IPS-20b (cell line): ENCODE measurements around the gene MTTP.
"Not testable (repeated sequence)": the region's sequence is repeated elsewhere in the genome, so short reads cannot be mapped to it uniquely, and the experiment has no call there.

Source experiments
- H3K27ac ChIP-seq: one replicate; pipeline ENCODE4 v1.5.1; 2013; ENCODE audit warnings: low read length
- H3K27me3 ChIP-seq: 2 replicates; pipeline ENCODE4 v1.6.1; 2013; ENCODE audit warnings: mild to moderate bottlenecking, low read length, inconsistent platforms; ENCODE audit not compliant: insufficient read depth
- H3K36me3 ChIP-seq: 2 replicates; pipeline ENCODE4 v1.6.1; 2013; ENCODE audit warnings: low read depth, mild to moderate bottlenecking, inconsistent platforms, low read length, moderate library complexity; ENCODE audit not compliant: insufficient read depth
- H3K4me1 ChIP-seq: 2 replicates; pipeline ENCODE4 v1.6.1; 2013; ENCODE audit warnings: mild to moderate bottlenecking, control low read depth, inconsistent platforms, low read length, moderate library complexity; ENCODE audit not compliant: insufficient read depth
- H3K4me3 ChIP-seq: 2 replicates; pipeline ENCODE4 v1.5.1; 2013; ENCODE audit warnings: mild to moderate bottlenecking, low read length, inconsistent platforms
- H3K9ac ChIP-seq: 2 replicates; pipeline ENCODE4 v1.6.1; 2013; ENCODE audit warnings: low read depth, mild to moderate bottlenecking, inconsistent platforms, low read length, moderate library complexity
- H3K9me3 ChIP-seq: 2 replicates; pipeline ENCODE4 v1.6.1; 2013; ENCODE audit warnings: mild to moderate bottlenecking, low read depth, low read length, inconsistent platforms; ENCODE audit not compliant: insufficient read depth

Gene MTTP

GRCh38 chr4:99574530-99575324, at the start of gene MTTP:
TSS of gene MTTP (plus strand) at chr4:99574824. CDS start at chr4:99574910, 86 bp downstream.
- Histone ChIP-seq H3K27ac (peak within 1 kb of the TSS; percentile 36), H3K9ac (peak within 1 kb of the TSS; percentile 8; the same call in 1 of the 2 replicates), H3K4me3 (peak within 1 kb of the TSS; percentile 45; the same call in 1 of the 2 replicates), H3K4me1 (no peaks in the 10 kb centered on the region; the same call in 1 of the 2 replicates), H3K9me3 (no peaks in the 10 kb centered on the region), H3K36me3 (no peaks in the 10 kb centered on the region), H3K27me3 (no peaks in the 10 kb centered on the region)

GRCh38 chr4:99529228-99529627, 45.4 kb upstream of the MTTP start:
- H3K9me3 ChIP-seq: no peaks in the 10 kb centered on the region
- H3K27ac ChIP-seq: no peak overlapping the region
- no peak overlapping the region for H3K9ac ChIP-seq
- no peaks in the 10 kb centered on the region for H3K4me1 ChIP-seq
- H3K27me3 ChIP-seq: no peaks in the 10 kb centered on the region
- no peak overlapping the region for H3K4me3 ChIP-seq
- no peaks in the 10 kb centered on the region for H3K36me3 ChIP-seq

- Histone ChIP-seq H3K27ac (no peak overlapping the region), H3K4me3 (no peak overlapping the region), H3K27me3 (no peaks in the 10 kb centered on the region), H3K9me3 (no peaks in the 10 kb centered on the region), H3K4me1 (no peaks in the 10 kb centered on the region), H3K36me3 (no peaks in the 10 kb centered on the region), H3K9ac (no peak overlapping the region)
Measured at GRCh38 chr4:99529956-99530355, 44.7 kb upstream of the MTTP start.

GRCh38 chr4:99534699-99535098, 39.9 kb upstream of the MTTP start:
- not testable (repeated sequence) for H3K27ac ChIP-seq, H3K4me1 ChIP-seq, H3K9me3 ChIP-seq, H3K27me3 ChIP-seq, H3K36me3 ChIP-seq, H3K9ac ChIP-seq, H3K4me3 ChIP-seq

- Histone ChIP-seq H3K9me3 (no peaks in the 10 kb centered on the region), H3K36me3 (no peaks in the 10 kb centered on the region), H3K4me1 (no peaks in the 10 kb centered on the region), H3K27me3 (no peaks in the 10 kb centered on the region), H3K4me3 (no peak overlapping the region), H3K27ac (no peak overlapping the region), H3K9ac (no peak overlapping the region)
Measured at GRCh38 chr4:99536271-99536670, 38.4 kb upstream of the MTTP start.

GRCh38 chr4:99536848-99537247, 37.8 kb upstream of the MTTP start:
- H3K27me3 ChIP-seq: no peaks in the 10 kb centered on the region
- H3K9ac ChIP-seq: no peak overlapping the region
- H3K4me3 ChIP-seq: no peak overlapping the region
- H3K27ac ChIP-seq: no peak overlapping the region
- H3K36me3 ChIP-seq: no peaks in the 10 kb centered on the region
- H3K9me3 ChIP-seq: no peaks in the 10 kb centered on the region
- no peaks in the 10 kb centered on the region for H3K4me1 ChIP-seq

GRCh38 chr4:99537674-99538073, 37.0 kb upstream of the MTTP start:
- no peaks in the 10 kb centered on the region for H3K9me3 ChIP-seq
- H3K27me3 ChIP-seq: no peaks in the 10 kb centered on the region
- H3K36me3 ChIP-seq: no peaks in the 10 kb centered on the region
- no peaks in the 10 kb centered on the region for H3K4me1 ChIP-seq
- H3K9ac ChIP-seq: no peak overlapping the region
- H3K4me3 ChIP-seq: no peak overlapping the region
- no peak overlapping the region for H3K27ac ChIP-seq

- H3K36me3 ChIP-seq: no peaks in the 10 kb centered on the region
- no peak overlapping the region for H3K4me3 ChIP-seq
- H3K9ac ChIP-seq: no peak overlapping the region
- no peaks in the 10 kb centered on the region for H3K27me3 ChIP-seq
- H3K4me1 ChIP-seq: no peaks in the 10 kb centered on the region
- H3K9me3 ChIP-seq: no peaks in the 10 kb centered on the region
- H3K27ac ChIP-seq: no peak overlapping the region
Measured at GRCh38 chr4:99540277-99540939, 34.2 kb upstream of the MTTP start.

- Histone ChIP-seq H3K4me1 (no peaks in the 10 kb centered on the region), H3K27ac (no peak overlapping the region), H3K9me3 (no peaks in the 10 kb centered on the region), H3K4me3 (no peak overlapping the region), H3K9ac (no peak overlapping the region), H3K27me3 (no peaks in the 10 kb centered on the region), H3K36me3 (no peaks in the 10 kb centered on the region)
Measured at GRCh38 chr4:99552872-99553271, 21.8 kb upstream of the MTTP start.

GRCh38 chr4:99563310-99564186, 11.1 kb upstream of the MTTP start, which contains the start of gene TRMT10A:
TSS of gene TRMT10A (minus strand) at chr4:99564039. CDS start at chr4:99559338, 4,701 bp downstream.
- H3K27me3 ChIP-seq: no peaks in the 10 kb centered on the region
- H3K9me3 ChIP-seq: no peaks in the 10 kb centered on the region
- no peaks in the 10 kb centered on the region for H3K4me1 ChIP-seq
- peak within 1 kb of the TSS; percentile 97 for H3K4me3 ChIP-seq
- H3K36me3 ChIP-seq: no peaks in the 10 kb centered on the region
- peak within 1 kb of the TSS; percentile 97 for H3K9ac ChIP-seq
- peak within 1 kb of the TSS; percentile 94 for H3K27ac ChIP-seq

- Histone ChIP-seq H3K4me3 (no peak overlapping the region), H3K9me3 (no peaks in the 10 kb centered on the region), H3K27ac (no peak overlapping the region), H3K9ac (no peak overlapping the region), H3K36me3 (no peaks in the 10 kb centered on the region), H3K4me1 (no peaks in the 10 kb centered on the region), H3K27me3 (no peaks in the 10 kb centered on the region)
Measured at GRCh38 chr4:99564921-99565320, 9.7 kb upstream of the MTTP start.
